ENCODE measurements around the gene BCL2L2. TPM values are rescaled to one million over a fixed set of nuclear protein-coding genes. Genes with fewer than 3 reads are reported as not detected.

BCL2L2 gene
- total and polyA plus RNA-seq, 4 donors = 4.7 to 28.0 (median 12.7) TPM

DNA sequence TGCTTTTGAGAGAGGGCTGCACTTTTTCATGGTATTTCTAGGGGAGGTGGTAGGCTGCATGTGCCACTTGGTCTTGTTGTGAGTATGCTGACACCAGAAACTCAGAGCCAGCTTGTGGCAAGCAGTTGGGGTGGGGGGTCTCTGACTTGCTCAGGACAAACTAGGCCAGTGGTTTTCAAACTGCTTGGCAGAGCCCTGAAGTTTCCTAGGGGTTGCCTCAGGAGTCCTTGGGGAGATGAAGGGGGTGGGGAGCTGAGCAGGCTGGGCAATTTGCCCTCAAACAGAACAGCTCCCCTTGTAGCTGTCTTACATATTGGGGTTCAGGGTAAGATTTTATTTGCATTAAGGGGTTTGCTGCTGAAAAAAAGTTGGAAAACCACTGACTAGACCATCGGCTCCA lies 3.9 kb downstream of the BCL2L2 start:
- TF ChIP-seq, protein P1, sequence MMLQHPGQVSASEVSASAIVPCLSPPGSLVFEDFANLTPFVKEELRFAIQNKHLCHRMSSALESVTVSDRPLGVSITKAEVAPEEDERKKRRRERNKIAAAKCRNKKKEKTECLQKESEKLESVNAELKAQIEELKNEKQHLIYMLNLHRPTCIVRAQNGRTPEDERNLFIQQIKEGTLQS (IDR thresholded peaks at IDR 0.05) = no peak
- TF ChIP-seq HNF4A (conservative IDR thresholded peaks at IDR 0.05) = no peak
- TF ChIP-seq TAF1 (conservative IDR thresholded peaks at IDR 0.05) = no peak
- no peak for TF ChIP-seq EGR1 (IDR thresholded peaks at IDR 0.05; ENCODE audit: low read depth in 2 of 2)
- TF ChIP-seq RAD21 (IDR thresholded peaks at IDR 0.05) = no peak
- TF ChIP-seq SP1 (IDR thresholded peaks at IDR 0.05) = no peak
- TF ChIP-seq, protein P2, sequence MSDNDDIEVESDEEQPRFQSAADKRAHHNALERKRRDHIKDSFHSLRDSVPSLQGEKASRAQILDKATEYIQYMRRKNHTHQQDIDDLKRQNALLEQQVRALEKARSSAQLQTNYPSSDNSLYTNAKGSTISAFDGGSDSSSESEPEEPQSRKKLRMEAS (IDR thresholded peaks at IDR 0.05) = no peak
- no peak for TF ChIP-seq FOXA2 (IDR thresholded peaks at IDR 0.05)
- no peak for TF ChIP-seq JUND (IDR thresholded peaks at IDR 0.05)
- TF ChIP-seq CTCF (IDR thresholded peaks at IDR 0.05; ENCODE audit: low read depth, low read length, missing input control) = no peak
- TF ChIP-seq FOXA1 (IDR thresholded peaks at IDR 0.05) = no peak
- no peak for TF ChIP-seq ZBTB33 (IDR thresholded peaks at IDR 0.05)
- TF ChIP-seq GABPA (IDR thresholded peaks at IDR 0.05 in 1 of 2, conservative IDR thresholded peaks at IDR 0.05 in 1 of 2) = no peak
- no peak for TF ChIP-seq NR2F2 (IDR thresholded peaks at IDR 0.05)
- TF ChIP-seq, protein P3, sequence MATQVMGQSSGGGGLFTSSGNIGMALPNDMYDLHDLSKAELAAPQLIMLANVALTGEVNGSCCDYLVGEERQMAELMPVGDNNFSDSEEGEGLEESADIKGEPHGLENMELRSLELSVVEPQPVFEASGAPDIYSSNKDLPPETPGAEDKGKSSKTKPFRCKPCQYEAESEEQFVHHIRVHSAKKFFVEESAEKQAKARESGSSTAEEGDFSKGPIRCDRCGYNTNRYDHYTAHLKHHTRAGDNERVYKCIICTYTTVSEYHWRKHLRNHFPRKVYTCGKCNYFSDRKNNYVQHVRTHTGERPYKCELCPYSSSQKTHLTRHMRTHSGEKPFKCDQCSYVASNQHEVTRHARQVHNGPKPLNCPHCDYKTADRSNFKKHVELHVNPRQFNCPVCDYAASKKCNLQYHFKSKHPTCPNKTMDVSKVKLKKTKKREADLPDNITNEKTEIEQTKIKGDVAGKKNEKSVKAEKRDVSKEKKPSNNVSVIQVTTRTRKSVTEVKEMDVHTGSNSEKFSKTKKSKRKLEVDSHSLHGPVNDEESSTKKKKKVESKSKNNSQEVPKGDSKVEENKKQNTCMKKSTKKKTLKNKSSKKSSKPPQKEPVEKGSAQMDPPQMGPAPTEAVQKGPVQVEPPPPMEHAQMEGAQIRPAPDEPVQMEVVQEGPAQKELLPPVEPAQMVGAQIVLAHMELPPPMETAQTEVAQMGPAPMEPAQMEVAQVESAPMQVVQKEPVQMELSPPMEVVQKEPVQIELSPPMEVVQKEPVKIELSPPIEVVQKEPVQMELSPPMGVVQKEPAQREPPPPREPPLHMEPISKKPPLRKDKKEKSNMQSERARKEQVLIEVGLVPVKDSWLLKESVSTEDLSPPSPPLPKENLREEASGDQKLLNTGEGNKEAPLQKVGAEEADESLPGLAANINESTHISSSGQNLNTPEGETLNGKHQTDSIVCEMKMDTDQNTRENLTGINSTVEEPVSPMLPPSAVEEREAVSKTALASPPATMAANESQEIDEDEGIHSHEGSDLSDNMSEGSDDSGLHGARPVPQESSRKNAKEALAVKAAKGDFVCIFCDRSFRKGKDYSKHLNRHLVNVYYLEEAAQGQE (IDR thresholded peaks at IDR 0.05) = no peak
- H3K9ac ChIP-seq (ENCODE audit: low read depth in 1 of 2, low read length in 2 of 2) = no peak overlapping the region
- no peaks in the 10 kb centered on the region for H3K27me3 ChIP-seq (ENCODE audit: control insufficient read depth in 4 of 4, insufficient read depth in 4 of 4, low read length in 3 of 4)
- no peaks in the 10 kb centered on the region for H3K9me3 ChIP-seq (ENCODE audit: control insufficient read depth in 4 of 4, low read length in 3 of 4)
- no peak overlapping the region for H3K27ac ChIP-seq (ENCODE audit: low read depth in 1 of 2, low read length in 2 of 2)
- peaks cover 15 to 37% (median 23%) of the 10 kb centered on the region in 4 donors for H3K4me1 ChIP-seq (ENCODE audit: control insufficient read depth in 4 of 4, insufficient read depth in 4 of 4, low read length in 3 of 4)
- H3K36me3 ChIP-seq (ENCODE audit: control insufficient read depth in 4 of 4, insufficient read depth in 3 of 4, low read depth in 1 of 4, low read length in 3 of 4) = peaks cover 0 to 14% (median 6%) of the 10 kb centered on the region in 4 donors
- DNase-seq (ENCODE audit: low spot score) = no peak
- 87% methylated on average over 1 of the region's 1 CpG for WGBS
- no peak overlapping the region for H3K4me3 ChIP-seq (ENCODE audit: low read depth in 1 of 3, low read length in 3 of 3)

- peaks cover 0 to 9% (median 6%) of the 10 kb centered on the region in 4 donors for H3K4me1 ChIP-seq (ENCODE audit: control insufficient read depth in 4 of 4, insufficient read depth in 4 of 4, low read length in 3 of 4)
- WGBS = 91% methylated on average over 5 of the region's 5 CpGs
- H3K27ac ChIP-seq (ENCODE audit: low read depth in 1 of 2, low read length in 2 of 2) = no peak overlapping the region
- H3K4me3 ChIP-seq (ENCODE audit: low read depth in 1 of 3, low read length in 3 of 3) = no peak overlapping the region
- H3K9me3 ChIP-seq (ENCODE audit: control insufficient read depth in 4 of 4, low read length in 3 of 4) = no peaks in the 10 kb centered on the region
- H3K27me3 ChIP-seq (ENCODE audit: control insufficient read depth in 4 of 4, insufficient read depth in 4 of 4, low read length in 3 of 4) = no peaks in the 10 kb centered on the region
- no peak overlapping the region for H3K9ac ChIP-seq (ENCODE audit: low read depth in 1 of 2, low read length in 2 of 2)
- no peak for TF ChIP-seq RAD21 (IDR thresholded peaks at IDR 0.05)
- TF ChIP-seq, protein P2 (IDR thresholded peaks at IDR 0.05) = no peak
- TF ChIP-seq RXRA (IDR thresholded peaks at IDR 0.05) = no peak
- H3K36me3 ChIP-seq (ENCODE audit: control insufficient read depth in 4 of 4, insufficient read depth in 3 of 4, low read depth in 1 of 4, low read length in 3 of 4) = no peaks in the 10 kb centered on the region
- DNase-seq (ENCODE audit: low spot score) = no peak
Observed at GRCh38 chr14:23316300-23316699, 9.7 kb downstream of the BCL2L2 start.
